Adrenal gland (tissue), 12 donors: ENCODE data around the gene C9. TPM values are rescaled to one million over a fixed set of nuclear protein-coding genes. Genes with fewer than 3 reads are reported as not detected.
"Not testable (repeated sequence)": the region's sequence is repeated elsewhere in the genome, so short reads cannot be mapped to it uniquely, and the experiment has no call there.

Experiments used
- DNase-seq, 7 donors: peaks; one replicate each; pipeline ENCODE4 v3.0.0-alpha.2; 2019 to 2020
- H3K27ac ChIP-seq, 5 donors: fragments of 200-600 bp; sonication (generic) in 4 of 5; 1 replicate in 3 of 5; 2 replicates in 2 of 5; pipeline versions ENCODE4 v1.5.1 to v1.8.0; 2016 to 2020; ENCODE audit warnings: mild to moderate bottlenecking in 1 of 5
- H3K27me3 ChIP-seq: fragments of 200-600 bp; 2 replicates; pipeline ENCODE4 v1.8.0; 2021
- H3K36me3 ChIP-seq, 2 donors: fragments of 200-600 bp; replicated peaks in 1 of 2; 1 replicate in 1 of 2; 2 replicates in 1 of 2; pipeline versions ENCODE4 v1.5.1 to v1.8.0; 2018 to 2022
- H3K4me1 ChIP-seq, 2 donors: fragments of 200-600 bp; replicated peaks in 1 of 2; 1 replicate in 1 of 2; 2 replicates in 1 of 2; pipeline versions ENCODE4 v1.5.1 to v1.8.0; 2018 to 2021
- H3K4me3 ChIP-seq, 4 donors: fragments of 200-600 bp; sonication (generic) in 3 of 4; one replicate each; pipeline ENCODE4 v1.5.1; 2016 to 2018
- H3K9me3 ChIP-seq, 3 donors: fragments of 200-600 bp; sonication (generic) in 1 of 3; replicated peaks in 1 of 3; 1 replicate in 2 of 3; 2 replicates in 1 of 3; pipeline versions ENCODE4 v1.5.1 to v1.8.0; 2016 to 2021
- CTCF ChIP-seq, 6 experiments: fragments of 450-650 bp in 4 of 6; fragments of 200-600 bp in 2 of 6; sonication (generic) in 1 of 6; IDR thresholded peaks; 1 replicate in 5 of 6; 2 replicates in 1 of 6; pipeline versions ENCODE4 v1.5.1 to v1.8.0; 2016 to 2021; ENCODE audit warnings: antibody characterized with exemption in 6 of 6, mild to moderate bottlenecking in 2 of 6, moderate library complexity in 1 of 6
- POLR2A ChIP-seq, 2 donors: fragments of 450-650 bp; IDR thresholded peaks; one replicate each; pipeline ENCODE4 v1.6.1; 2017; ENCODE audit warnings: antibody characterized with exemption in 2 of 2, mild to moderate bottlenecking in 2 of 2, moderate library complexity in 1 of 2
- WGBS, 4 donors: extraction: QIAGEN DNeasy Blood & Tissue Kit in 2 of 4; methylation state at CpG; one replicate each; pipeline versions ENCODE4 v1.1.5 to v1.1.7; 2013 to 2017; 5-methylcytosine and 5-hydroxymethylcytosine counted together
- intact Hi-C, 2 donors: fragments of 100-400 bp; cut with DNase I; formaldehyde crosslinking; loops; one replicate each; pipeline versions ENCODE4 v1.14.1 to v1.15.0; 2022 to 2023
- polyA plus RNA-seq, 3 donors: library from polyadenylated mRNA; stranded (reverse); fragments of 200-250 nt in 2 of 3; fragments of 350-450 nt in 1 of 3; fragmentation: Illumina TruSeq in 1 of 3; extraction: RNeasy Lipid Tissue Mini Kit (QIAGEN cat#74804) in 1 of 3; gene quantifications; one replicate each; pipeline ENCODE4 v1.2.3, GENCODE V29; 2013 to 2014
- total RNA-seq, 9 donors: library from RNA; depleted of rRNA in 4 of 9; stranded (reverse); fragments of >200 nt in 4 of 9; fragments of 120-200 nt in 1 of 9; fragmentation: NEBNext Ultra II Directional in 1 of 9; extraction: Animal tissue kit (Norgen Biotek cat#: 25700) in 1 of 9; gene quantifications; one replicate each; pipeline versions ENCODE4 v1.1.0 to v1.2.4, GENCODE V29; 2013 to 2023
- donor health status: healthy with polysubstance abuse.
- donor health status: Bipolar disorder and iron deficiency.
- donor health status: DM: yes; HTN: yes; CAD: no.
- donor health status: DM: no; HTN: no; CAD: no.
- donor health status: DM: no; HTN: no; CAD: no.
- donor health status: DM: yes; HTN: yes; CAD: no.

Gene C9
- total and polyA plus RNA-seq, 12 donors: 0.07 to 0.54 (median 0.40) TPM; not detected in 5

GRCh38 chr5:39284552-39284951 is 79.7 kb downstream of the C9 start:
- H3K9me3 ChIP-seq: no peaks in the 10 kb centered on the region
- intact Hi-C loops: loop anchor here in 1 of 2 donors (10.0 kb wide), 1 partner anchor 70 kb away; the partner anchor contains the start of gene FYB1
- H3K27ac ChIP-seq: no peak overlapping the region
- no peak for TF ChIP-seq POLR2A (IDR thresholded peaks at IDR 0.05)
- WGBS, 4 donors: 56 to 60% (median 58%) methylated on average over 5 of the region's 5 CpGs
- peaks cover 5% of the 10 kb centered on the region for H3K27me3 ChIP-seq
- no peak for DNase-seq
- no peaks in the 10 kb centered on the region for H3K4me1 ChIP-seq
- no peaks in the 10 kb centered on the region for H3K36me3 ChIP-seq
- no peak overlapping the region for H3K4me3 ChIP-seq

- Histone ChIP-seq H3K4me3 (no peak overlapping the region), H3K27me3 (peaks cover 5% of the 10 kb centered on the region), H3K9me3 (no peaks in the 10 kb centered on the region), H3K36me3 (no peaks in the 10 kb centered on the region), H3K27ac (no peak overlapping the region), H3K4me1 (no peaks in the 10 kb centered on the region)
- TF ChIP-seq POLR2A (IDR thresholded peaks at IDR 0.05): no peak
- peak; percentile 37 to 65 (median 62) for TF ChIP-seq CTCF (IDR thresholded peaks at IDR 0.05)
- 13 to 23% (median 18%) methylated on average over 3 of the region's 3 CpGs for WGBS, 4 donors
- peak in 6 of 7 donors; percentile 36 to 57 (median 44) for DNase-seq
- intact Hi-C loops: loop anchor here in 1 of 2 donors (10.0 kb wide), 1 partner anchor 69 kb away; the partner anchor contains the start of gene FYB1
Measured at GRCh38 chr5:39283231-39283818, 81.0 kb downstream of the C9 start.

GRCh38 chr5:39282561-39282960 is 81.7 kb downstream of the C9 start:
- no peak for DNase-seq
- Histone ChIP-seq H3K36me3 (no peaks in the 10 kb centered on the region), H3K4me1 (no peaks in the 10 kb centered on the region), H3K27ac (no peak overlapping the region), H3K27me3 (peaks cover 5% of the 10 kb centered on the region), H3K4me3 (no peak overlapping the region), H3K9me3 (no peaks in the 10 kb centered on the region)
- no peak for TF ChIP-seq CTCF (IDR thresholded peaks at IDR 0.05)
- no peak for TF ChIP-seq POLR2A (IDR thresholded peaks at IDR 0.05)
- intact Hi-C loops: loop anchor here in 1 of 2 donors (10.0 kb wide), 1 partner anchor 68 kb away; the partner anchor contains the start of gene FYB1
- 86 to 92% (median 89%) methylated on average over 1 of the region's 1 CpG for WGBS, 4 donors

- 78 to 87% (median 86%) methylated on average over 4 of the region's 4 CpGs for WGBS, 4 donors
- DNase-seq, H3K27me3 ChIP-seq: not testable (repeated sequence)
Measured at GRCh38 chr5:39275865-39276264, 88.4 kb downstream of the C9 start.

DNA sequence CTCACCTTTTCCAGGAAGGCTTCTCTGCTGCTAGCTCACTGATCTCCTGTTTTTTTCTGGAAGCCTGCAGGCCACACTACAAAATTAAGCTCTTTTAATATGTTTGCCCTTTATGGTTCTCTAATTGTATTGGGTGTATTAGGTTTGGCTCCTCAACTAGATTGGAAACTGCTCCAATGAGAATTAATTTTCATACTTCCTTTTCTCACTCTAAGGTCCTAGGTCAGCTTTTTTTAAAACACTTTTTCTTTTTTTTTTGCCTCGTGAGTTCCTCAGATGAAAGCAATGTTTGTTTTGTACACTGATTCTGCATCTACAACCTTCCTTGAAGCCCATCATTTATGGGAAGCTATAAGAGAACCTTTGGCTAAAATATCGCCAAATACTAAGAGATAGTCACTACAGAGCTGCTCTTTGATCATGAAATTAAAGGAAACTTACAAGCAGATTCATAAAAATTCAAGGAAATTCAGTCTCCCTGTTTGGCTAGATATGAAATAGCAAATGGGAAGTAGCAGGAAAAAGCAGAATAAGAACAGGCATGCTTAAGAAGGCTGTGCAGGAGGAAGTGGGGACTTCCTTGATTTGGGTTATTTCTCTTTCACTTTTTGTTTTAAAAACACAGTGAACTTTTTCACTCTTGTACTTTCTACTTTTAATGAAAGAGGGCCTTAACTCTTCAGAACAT is 89.8 kb downstream of the C9 start:
- H3K9me3 ChIP-seq: no peaks in the 10 kb centered on the region
- no peaks in the 10 kb centered on the region for H3K36me3 ChIP-seq
- H3K27ac ChIP-seq: peak overlapping the region in 4 of 5 donors; percentile 20 to 58 (median 30)
- H3K27me3 ChIP-seq: no peaks in the 10 kb centered on the region
- H3K4me1 ChIP-seq: no peaks in the 10 kb centered on the region
- no peak for DNase-seq
- H3K4me3 ChIP-seq: peak overlapping the region in 1 of 4 donors; percentile 21
- WGBS, 4 donors: 47 to 52% (median 50%) methylated on average over 2 of the region's 2 CpGs
- intact Hi-C loops: no loop called here
- TF ChIP-seq POLR2A (IDR thresholded peaks at IDR 0.05) (no peak), CTCF (IDR thresholded peaks at IDR 0.05) (no peak)

More at GRCh38 chr5:39275865-39276264, 88.4 kb downstream of the C9 start:
- H3K4me1 ChIP-seq, H3K4me3 ChIP-seq, intact Hi-C loops, H3K9me3 ChIP-seq, H3K36me3 ChIP-seq, H3K27ac ChIP-seq: not testable (repeated sequence)
